ENCODE measurements around the gene UBL4A. TPM values are rescaled to one million over a fixed set of nuclear protein-coding genes. Genes with fewer than 3 reads are reported as not detected.

The UBL4A gene
- total and polyA plus RNA-seq, 9 of the 15 experiments (the other 6 are each of a cell fraction or from before 2014, with no cell fraction given): 15.2 to 140 (median 100) TPM

- H3K9ac ChIP-seq (ENCODE audit: insufficient read depth in 1 of 2, low read depth in 2 of 2, low read length in 2 of 2): peak overlapping the region; percentile 49 to 86
- peaks cover 15% of the 10 kb centered on the region; the same call in 2 of the 3 replicates for H3K36me3 ChIP-seq (ENCODE audit: control insufficient read depth, insufficient read depth, low read length)
- peak overlapping the region; percentile 68 for H3K4me2 ChIP-seq (ENCODE audit: insufficient read depth, low read length)
- POLR2A ChIA-PET: interaction anchor here (0.5 to 1.8 kb wide), 18 partner anchors 10 to 1075 kb away, joined by 3 to 9 read pairs (median 4); partner anchors contain the start of genes DNASE1L1, FAM50A, PLXNA3 and SLC10A3
- DNase-seq (ENCODE audit: extremely low read depth in 1 of 4, low spot score in 3 of 4) (peak; percentile 67 to 86 (median 70)), ATAC-seq (peak; percentile 95), FAIRE-seq (peak; percentile 95)
- H2AFZ ChIP-seq (ENCODE audit: low read depth, low read length): peak overlapping the region; percentile 85
- H3K4me1 ChIP-seq (replicated peaks in 1 of 2; ENCODE audit: control insufficient read depth in 2 of 2, insufficient read depth in 2 of 2, low read length in 2 of 2): peaks cover 8 to 17% of the 10 kb centered on the region in 2 experiments; a peak in 4 of 5 replicates
- no peaks in the 10 kb centered on the region for H3K9me3 ChIP-seq (replicated peaks; ENCODE audit: control insufficient read depth, insufficient read depth, low read depth, low read length)
- H3K27me3 ChIP-seq (ENCODE audit: control insufficient read depth in 2 of 2, insufficient read depth in 2 of 2, low read length in 2 of 2): no peaks in the 10 kb centered on the region
- intact Hi-C loops (cut with micrococcal nuclease) (loop anchor here (5.0 kb wide), 2 partner anchors 35 to 100 kb away; partner anchors contain the start of genes ATP6AP1 and SLC10A3), in situ Hi-C loops (cut with MboI) (loop anchor here (25.0 kb wide), 1 partner anchor 365 kb away; no protein-coding TSS in a partner anchor)
- no TSS peak for BruUV-seq (replicated peaks)
- H3K27ac ChIP-seq (ENCODE audit: extremely low read depth, low read depth, low read length): peak overlapping the region; percentile 68
- no peaks in the 10 kb centered on the region for H3K79me2 ChIP-seq (ENCODE audit: control insufficient read depth, insufficient read depth, low read length)
- 15% methylated on average over 9 of the region's 15 CpGs for WGBS (ENCODE audit: insufficient coverage, low coverage, missing lambda C conversion rate)
- H3K4me3 ChIP-seq: no peak overlapping the region
- no peaks in the 10 kb centered on the region for H3K9me1 ChIP-seq (ENCODE audit: control insufficient read depth, insufficient read depth, low read length)
- CTCF ChIA-PET (ENCODE audit: low intra/inter-chr PET ratio): no interaction called here
- no peaks in the 10 kb centered on the region for H4K20me1 ChIP-seq (replicated peaks; ENCODE audit: control insufficient read depth, insufficient read depth, low read length)
- no peak for TF ChIP-seq MBD1 (CRISPR knock-in tag; IDR thresholded peaks at IDR 0.05)
- TF ChIP-seq HNRNPK (IDR thresholded peaks at IDR 0.05; ENCODE audit: low read depth, low read length, poor library complexity, severe bottlenecking): no peak
- TF ChIP-seq KDM5B (IDR thresholded peaks at IDR 0.05; ENCODE audit: insufficient replicate concordance, low read depth, low read length): peak; percentile 29
- no peak for TF ChIP-seq TCFL5 (CRISPR knock-in tag; conservative IDR thresholded peaks at IDR 0.05)
- TF ChIP-seq CBX1 (IDR thresholded peaks at IDR 0.05; ENCODE audit: low read depth): no peak
- TF ChIP-seq HES1 (IDR thresholded peaks at IDR 0.05; ENCODE audit: low read depth): no peak
- TF ChIP-seq ZNF785 (CRISPR knock-in tag; IDR thresholded peaks at IDR 0.05): no peak
- TF ChIP-seq NCOR1 (IDR thresholded peaks at IDR 0.05): no peak
- TF ChIP-seq SREBF1 (IDR thresholded peaks at IDR 0.05; ENCODE audit: borderline replicate concordance, low read depth, low read length): no peak
- TF ChIP-seq SAFB (IDR thresholded peaks at IDR 0.05; ENCODE audit: borderline replicate concordance, low read depth, low read length): no peak
- TF ChIP-seq DACH1 (IDR thresholded peaks at IDR 0.05; ENCODE audit: partially characterized antibody): peak; percentile 13
- no peak for TF ChIP-seq RERE (CRISPR knock-in tag; IDR thresholded peaks at IDR 0.05; ENCODE audit: borderline replicate concordance)
- no peak for TF ChIP-seq PPARD (CRISPR knock-in tag; IDR thresholded peaks at IDR 0.05)
Observed at GRCh38 chrX:154526901-154527675, 40.7 kb upstream of the UBL4A start.
